HG02943 (cell line): ENCODE results near the gene SLC4A1AP.
"Not testable (repeated sequence)": the region's sequence is repeated elsewhere in the genome, so short reads cannot be mapped to it uniquely, and the experiment has no call there.

Experiments used
- ATAC-seq: cut with Tn5 transposase; IDR thresholded peaks from one replicate; pipeline ENCODE4 v1.9.1; 2021; ENCODE audit warnings: mild to moderate bottlenecking, low read depth, moderate library complexity; ENCODE audit not compliant: unreplicated experiment

Gene SLC4A1AP

GRCh38 chr2:27663285-27664153, at the start of gene SLC4A1AP, which contains the start of gene SUPT7L:
Gene SLC4A1AP (plus strand): TSS chr2:27663889. CDS start chr2:27663915, 26 bp downstream.
Gene SUPT7L (minus strand): TSS chr2:27663614. CDS start chr2:27662192, 1,422 bp downstream.
- ATAC-seq: peak; percentile 74

- ATAC-seq: no peak
Measured at GRCh38 chr2:27613985-27614384, 49.7 kb upstream of the SLC4A1AP start.

GRCh38 chr2:27615316-27615715, 48.4 kb upstream of the SLC4A1AP start:
- ATAC-seq: no peak

- no peak for ATAC-seq
Measured at GRCh38 chr2:27621524-27621923, 42.2 kb upstream of the SLC4A1AP start.

GRCh38 chr2:27622921-27623384, 40.7 kb upstream of the SLC4A1AP start:
- no peak for ATAC-seq

GRCh38 chr2:27624943-27625342, 38.7 kb upstream of the SLC4A1AP start:
- ATAC-seq: no peak

- ATAC-seq: not testable (repeated sequence)
Measured at GRCh38 chr2:27626323-27626722, 37.4 kb upstream of the SLC4A1AP start.

- ATAC-seq: not testable (repeated sequence)
Measured at GRCh38 chr2:27626921-27627320, 36.8 kb upstream of the SLC4A1AP start.

GRCh38 chr2:27627963-27628766, 35.5 kb upstream of the SLC4A1AP start:
- peak; percentile 30 for ATAC-seq

GRCh38 chr2:27628767-27629709, 34.7 kb upstream of the SLC4A1AP start, which contains the start of the genes CCDC121 and GPN1:
Gene CCDC121 (minus strand): TSS chr2:27629012. CDS start chr2:27627799, 1,213 bp downstream.
Gene GPN1 (plus strand): TSS chr2:27629050. CDS start chr2:27629059, 9 bp downstream.
- peak; percentile 99 for ATAC-seq

GRCh38 chr2:27630257-27630656, 33.4 kb upstream of the SLC4A1AP start:
- not testable (repeated sequence) for ATAC-seq

- ATAC-seq: no peak
Measured at GRCh38 chr2:27634291-27634690, 29.4 kb upstream of the SLC4A1AP start.

- ATAC-seq: no peak
Measured at GRCh38 chr2:27636766-27637165, 26.9 kb upstream of the SLC4A1AP start.

GRCh38 chr2:27638037-27638637, 25.6 kb upstream of the SLC4A1AP start:
- no peak for ATAC-seq

- no peak for ATAC-seq
Measured at GRCh38 chr2:27638709-27639108, 25.0 kb upstream of the SLC4A1AP start.

- no peak for ATAC-seq
Measured at GRCh38 chr2:27640722-27641245, 22.9 kb upstream of the SLC4A1AP start.

GRCh38 chr2:27645197-27645596, 18.5 kb upstream of the SLC4A1AP start:
- no peak for ATAC-seq

- ATAC-seq: no peak
Measured at GRCh38 chr2:27647289-27647688, 16.4 kb upstream of the SLC4A1AP start.

GRCh38 chr2:27647737-27648136, 16.0 kb upstream of the SLC4A1AP start:
- ATAC-seq: no peak
